AG09309 (cell line): ENCODE measurements around the gene GALNT18.
A peak's percentile ranks its signal among the peaks of the same experiment; 100 is the strongest.

Source experiments
- DNase-seq: peaks from one replicate; pipeline ENCODE4 v3.0.0-alpha.2; 2010; ENCODE audit warnings: low read depth
- H3K4me3 ChIP-seq: 2 replicates; pipeline ENCODE4 v1.5.1; 2011; ENCODE audit warnings: mild to moderate bottlenecking, low read depth, low read length, moderate library complexity; ENCODE audit not compliant: control insufficient read depth
- TF ChIP-seq, protein P1 (sequence below): IDR thresholded peaks from 2 replicates; pipeline ENCODE4 v1.5.1; 2011; ENCODE audit warnings: mild to moderate bottlenecking, low read depth, low read length, inconsistent platforms; ENCODE audit not compliant: insufficient read depth, control insufficient read depth; ENCODE audit errors: missing control alignments

Gene GALNT18

DNA sequence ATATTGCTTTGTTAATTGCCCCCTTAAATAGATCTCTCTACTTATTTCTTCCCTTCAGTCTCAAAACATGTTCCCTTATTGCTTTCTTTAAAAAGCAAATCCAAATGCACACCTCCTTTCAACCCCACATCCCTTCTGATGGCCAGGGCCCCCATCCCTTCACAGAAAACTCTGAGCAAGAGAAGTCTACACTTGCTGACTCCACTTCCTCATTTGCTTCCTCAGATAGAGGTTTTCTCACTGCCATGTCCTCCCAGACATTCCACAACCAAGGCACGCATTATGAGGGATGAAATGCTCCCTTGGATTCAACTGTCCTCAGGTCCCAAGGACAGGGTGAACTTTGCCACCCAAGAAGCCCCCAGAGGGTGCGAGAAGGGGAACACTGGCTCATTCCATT, 311.9 kb downstream of the GALNT18 start:
- no peak for DNase-seq
- no peak overlapping the region for H3K4me3 ChIP-seq
- TF ChIP-seq, protein P1, sequence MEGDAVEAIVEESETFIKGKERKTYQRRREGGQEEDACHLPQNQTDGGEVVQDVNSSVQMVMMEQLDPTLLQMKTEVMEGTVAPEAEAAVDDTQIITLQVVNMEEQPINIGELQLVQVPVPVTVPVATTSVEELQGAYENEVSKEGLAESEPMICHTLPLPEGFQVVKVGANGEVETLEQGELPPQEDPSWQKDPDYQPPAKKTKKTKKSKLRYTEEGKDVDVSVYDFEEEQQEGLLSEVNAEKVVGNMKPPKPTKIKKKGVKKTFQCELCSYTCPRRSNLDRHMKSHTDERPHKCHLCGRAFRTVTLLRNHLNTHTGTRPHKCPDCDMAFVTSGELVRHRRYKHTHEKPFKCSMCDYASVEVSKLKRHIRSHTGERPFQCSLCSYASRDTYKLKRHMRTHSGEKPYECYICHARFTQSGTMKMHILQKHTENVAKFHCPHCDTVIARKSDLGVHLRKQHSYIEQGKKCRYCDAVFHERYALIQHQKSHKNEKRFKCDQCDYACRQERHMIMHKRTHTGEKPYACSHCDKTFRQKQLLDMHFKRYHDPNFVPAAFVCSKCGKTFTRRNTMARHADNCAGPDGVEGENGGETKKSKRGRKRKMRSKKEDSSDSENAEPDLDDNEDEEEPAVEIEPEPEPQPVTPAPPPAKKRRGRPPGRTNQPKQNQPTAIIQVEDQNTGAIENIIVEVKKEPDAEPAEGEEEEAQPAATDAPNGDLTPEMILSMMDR: no peak

DNA sequence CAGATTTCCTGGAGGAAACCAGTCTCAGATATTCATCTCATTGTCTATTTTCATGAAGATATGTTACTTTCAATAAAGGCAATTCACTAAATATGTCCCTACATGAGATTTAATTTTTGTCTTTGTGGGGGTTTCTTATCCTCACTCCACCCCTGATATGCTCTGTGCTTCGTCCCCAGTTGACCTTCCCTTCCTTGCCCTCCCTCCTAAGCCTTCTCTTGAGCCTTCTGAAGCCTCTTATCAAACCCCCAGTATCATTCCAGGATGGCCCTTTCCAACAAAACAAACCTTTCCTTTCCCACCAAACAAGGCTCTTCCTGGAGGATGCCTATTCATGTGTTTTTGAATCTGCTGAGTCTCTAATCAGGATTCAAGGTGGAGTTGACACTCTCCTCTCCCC, 313.6 kb downstream of the GALNT18 start:
- TF ChIP-seq, protein P1: no peak
- DNase-seq: no peak
- H3K4me3 ChIP-seq: no peak overlapping the region

DNA sequence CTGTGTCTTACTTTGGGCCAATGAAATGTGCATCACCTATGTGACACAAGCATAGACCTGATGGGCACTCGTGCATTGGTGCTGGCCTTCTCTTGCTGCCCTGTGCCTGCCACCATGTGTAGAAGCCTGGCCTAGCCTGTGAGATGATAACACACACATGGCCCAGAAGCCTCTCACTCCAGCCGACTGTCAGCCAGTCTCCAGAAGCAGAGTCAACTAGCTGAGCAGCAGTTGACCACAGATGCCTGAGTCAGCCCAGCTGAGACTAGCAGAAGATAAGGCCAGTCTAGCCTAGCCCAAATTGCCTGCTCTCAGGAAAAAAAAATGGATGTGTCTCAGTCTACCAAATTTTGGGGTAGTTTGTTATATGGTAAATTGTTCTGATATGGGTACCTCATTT, 314.9 kb downstream of the GALNT18 start:
- H3K4me3 ChIP-seq: no peak overlapping the region
- peak; percentile 27 for DNase-seq
- TF ChIP-seq, protein P1: no peak

DNA sequence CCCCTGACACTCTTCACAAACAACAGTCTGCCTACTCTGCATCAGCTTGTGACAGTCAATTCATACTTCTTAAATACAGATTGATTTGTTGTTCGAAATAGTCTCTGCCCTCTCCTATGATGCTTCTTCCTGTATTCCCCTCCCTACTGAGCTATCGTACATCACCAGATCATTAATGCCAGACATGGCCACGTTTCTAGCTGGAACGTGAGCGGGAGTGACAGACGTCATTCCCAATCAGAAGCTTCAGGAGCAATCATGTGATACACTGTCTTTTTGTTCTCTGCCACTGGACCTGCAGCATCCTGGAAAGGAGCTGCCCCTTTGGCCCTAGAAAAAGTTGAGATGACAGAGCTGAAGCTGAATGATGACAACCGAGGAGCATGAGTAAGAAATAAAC, 317.3 kb downstream of the GALNT18 start:
- TF ChIP-seq, protein P1: no peak
- no peak for DNase-seq
- H3K4me3 ChIP-seq: no peak overlapping the region

GRCh38 chr11:11302565-11302964, 319.2 kb downstream of the GALNT18 start:
- H3K4me3 ChIP-seq: no peak overlapping the region
- DNase-seq: no peak
- TF ChIP-seq, protein P1: no peak

GRCh38 chr11:11301212-11301611, 320.6 kb downstream of the GALNT18 start:
- no peak for DNase-seq
- no peak overlapping the region for H3K4me3 ChIP-seq
- TF ChIP-seq, protein P1: no peak

DNA sequence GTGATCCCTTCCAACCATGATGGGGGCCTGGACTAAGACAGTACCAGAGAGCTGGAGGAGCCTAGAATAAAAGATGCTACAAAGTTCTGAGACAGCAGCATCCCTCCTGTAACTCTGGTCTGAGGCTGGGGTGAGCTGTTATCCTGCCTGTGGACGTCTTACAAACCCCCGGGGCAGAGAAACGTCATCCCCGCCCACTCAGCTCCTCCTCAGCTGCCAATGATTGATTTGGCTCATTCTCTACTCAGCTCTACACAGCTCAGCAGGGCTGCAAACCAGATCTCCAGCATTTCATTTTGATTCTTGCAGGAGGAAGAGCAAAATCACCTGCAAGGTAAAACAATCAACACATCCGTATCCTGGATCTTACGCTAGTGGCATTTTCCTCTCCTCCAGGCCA, 324.2 kb downstream of the GALNT18 start:
- no peak for DNase-seq
- no peak overlapping the region for H3K4me3 ChIP-seq
- TF ChIP-seq, protein P1: no peak
